ENCODE measurements around the gene ZFP36L1. TPM values are rescaled to one million over a fixed set of nuclear protein-coding genes. Genes with fewer than 3 reads are reported as not detected.

The ZFP36L1 gene
- total RNA-seq, 1 experiment from 2014 or later: 69.5 TPM

DNA sequence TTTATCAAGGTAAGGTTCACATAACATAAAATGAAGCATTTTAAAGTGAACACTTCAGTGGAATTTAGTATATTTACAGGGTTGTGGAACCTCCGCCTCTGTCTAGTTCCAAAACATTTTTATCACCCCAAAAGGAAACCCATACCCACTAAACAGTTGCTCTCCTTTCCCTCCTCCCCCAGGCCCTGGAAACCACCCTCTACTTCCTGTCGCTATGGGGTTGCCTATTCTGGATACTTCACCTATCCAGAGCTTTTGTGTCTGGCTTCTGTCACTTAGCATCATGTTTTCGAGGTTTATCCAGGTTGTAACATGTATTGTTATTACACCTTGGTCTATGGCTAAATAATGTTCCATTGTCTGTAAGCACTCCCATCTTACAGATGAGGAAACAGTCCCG is 27.7 kb upstream of the ZFP36L1 start:
- Histone ChIP-seq H3K4me3 (ENCODE audit: low read depth, low read length, poor library complexity, severe bottlenecking) (no peak overlapping the region), H3K36me3 (ENCODE audit: insufficient read depth, low read length, poor library complexity, severe bottlenecking) (no peaks in the 10 kb centered on the region), H3K4me1 (ENCODE audit: insufficient read depth, low read length, poor library complexity, severe bottlenecking) (peaks cover 9% of the 10 kb centered on the region), H3K27ac (ENCODE audit: low read depth, low read length, poor library complexity, severe bottlenecking) (no peak overlapping the region), H3K9me3 (ENCODE audit: low read depth, low read length, poor library complexity, severe bottlenecking) (no peaks in the 10 kb centered on the region), H3K27me3 (replicated peaks; ENCODE audit: insufficient read depth, low read depth, low read length, poor library complexity) (no peaks in the 10 kb centered on the region)
- no TSS peak for BruUV-seq (replicated peaks)
- intact Hi-C loops (cut with micrococcal nuclease; ENCODE audit: unreplicated experiment): no loop called here
- DNase-seq (ENCODE audit: low spot score): no peak
- POLR2A ChIA-PET (ENCODE audit: low non-redundant PET): no interaction called here
- CTCF ChIA-PET: no interaction called here
- no peak for TF ChIP-seq EZH2 (IDR thresholded peaks at IDR 0.05; ENCODE audit: borderline replicate concordance, low read depth, low read length, poor library complexity, severe bottlenecking)
- TF ChIP-seq, protein P1, sequence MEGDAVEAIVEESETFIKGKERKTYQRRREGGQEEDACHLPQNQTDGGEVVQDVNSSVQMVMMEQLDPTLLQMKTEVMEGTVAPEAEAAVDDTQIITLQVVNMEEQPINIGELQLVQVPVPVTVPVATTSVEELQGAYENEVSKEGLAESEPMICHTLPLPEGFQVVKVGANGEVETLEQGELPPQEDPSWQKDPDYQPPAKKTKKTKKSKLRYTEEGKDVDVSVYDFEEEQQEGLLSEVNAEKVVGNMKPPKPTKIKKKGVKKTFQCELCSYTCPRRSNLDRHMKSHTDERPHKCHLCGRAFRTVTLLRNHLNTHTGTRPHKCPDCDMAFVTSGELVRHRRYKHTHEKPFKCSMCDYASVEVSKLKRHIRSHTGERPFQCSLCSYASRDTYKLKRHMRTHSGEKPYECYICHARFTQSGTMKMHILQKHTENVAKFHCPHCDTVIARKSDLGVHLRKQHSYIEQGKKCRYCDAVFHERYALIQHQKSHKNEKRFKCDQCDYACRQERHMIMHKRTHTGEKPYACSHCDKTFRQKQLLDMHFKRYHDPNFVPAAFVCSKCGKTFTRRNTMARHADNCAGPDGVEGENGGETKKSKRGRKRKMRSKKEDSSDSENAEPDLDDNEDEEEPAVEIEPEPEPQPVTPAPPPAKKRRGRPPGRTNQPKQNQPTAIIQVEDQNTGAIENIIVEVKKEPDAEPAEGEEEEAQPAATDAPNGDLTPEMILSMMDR (conservative IDR thresholded peaks at IDR 0.05; ENCODE audit: low read depth, low read length): no peak

DNA sequence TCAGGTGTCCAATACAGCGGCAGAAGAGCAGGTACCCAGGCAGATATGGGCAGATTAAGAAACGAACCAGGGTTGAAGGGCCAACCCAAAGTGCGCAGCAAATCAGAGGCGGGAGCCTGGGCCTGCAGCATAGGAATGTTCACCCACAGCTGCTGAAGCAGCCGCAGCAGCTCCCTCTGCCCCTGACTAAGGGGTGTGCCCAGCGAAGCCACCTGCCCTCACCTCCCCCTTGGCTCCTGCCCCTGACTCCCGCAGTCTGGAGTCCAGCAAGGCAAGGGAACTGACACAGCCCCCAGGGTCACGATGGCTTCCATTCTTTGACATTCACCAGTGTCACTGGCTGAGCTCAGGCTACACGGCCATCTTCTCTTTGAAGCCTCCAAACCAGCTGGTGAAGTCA is 27.3 kb upstream of the ZFP36L1 start:
- CTCF ChIA-PET: no interaction called here
- no peaks in the 10 kb centered on the region for H3K27me3 ChIP-seq (replicated peaks; ENCODE audit: insufficient read depth, low read depth, low read length, poor library complexity)
- H3K4me1 ChIP-seq (ENCODE audit: insufficient read depth, low read length, poor library complexity, severe bottlenecking): peaks cover 13% of the 10 kb centered on the region
- no peaks in the 10 kb centered on the region for H3K36me3 ChIP-seq (ENCODE audit: insufficient read depth, low read length, poor library complexity, severe bottlenecking)
- no peak overlapping the region for H3K4me3 ChIP-seq (ENCODE audit: low read depth, low read length, poor library complexity, severe bottlenecking)
- intact Hi-C loops (cut with micrococcal nuclease; ENCODE audit: unreplicated experiment): no loop called here
- BruUV-seq (replicated peaks): no TSS peak
- DNase-seq (ENCODE audit: low spot score): no peak
- TF ChIP-seq, protein P1 (conservative IDR thresholded peaks at IDR 0.05; ENCODE audit: low read depth, low read length): no peak
- no peak for TF ChIP-seq EZH2 (IDR thresholded peaks at IDR 0.05; ENCODE audit: borderline replicate concordance, low read depth, low read length, poor library complexity, severe bottlenecking)
- POLR2A ChIA-PET (ENCODE audit: low non-redundant PET): no interaction called here
- H3K27ac ChIP-seq (ENCODE audit: low read depth, low read length, poor library complexity, severe bottlenecking): no peak overlapping the region
- no peaks in the 10 kb centered on the region for H3K9me3 ChIP-seq (ENCODE audit: low read depth, low read length, poor library complexity, severe bottlenecking)

DNA sequence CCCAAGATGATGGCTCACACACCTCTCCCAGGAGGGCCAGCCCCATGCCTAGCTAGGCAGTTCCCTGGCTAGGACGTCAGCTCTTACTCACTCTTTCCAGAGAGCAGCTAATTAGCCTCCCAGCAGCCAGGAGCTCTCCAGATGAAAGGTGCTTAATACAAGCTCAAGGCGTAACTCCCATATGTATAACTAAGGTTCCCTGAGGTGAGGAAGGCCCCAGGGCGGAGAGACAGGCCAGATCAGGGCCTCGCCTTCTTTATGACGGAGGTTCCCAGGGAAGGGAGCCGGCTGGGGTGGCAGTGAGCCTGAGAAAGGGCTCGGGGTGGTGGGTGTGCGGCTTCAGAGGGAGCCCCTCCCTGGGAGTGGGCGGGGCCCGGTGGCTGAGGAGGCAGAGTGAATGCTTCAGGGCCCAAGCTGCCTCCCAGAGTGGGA is 26.4 kb upstream of the ZFP36L1 start:
- H3K27me3 ChIP-seq (replicated peaks; ENCODE audit: insufficient read depth, low read depth, low read length, poor library complexity): no peaks in the 10 kb centered on the region
- H3K4me3 ChIP-seq (ENCODE audit: low read depth, low read length, poor library complexity, severe bottlenecking): no peak overlapping the region
- TF ChIP-seq, protein P1 (conservative IDR thresholded peaks at IDR 0.05; ENCODE audit: low read depth, low read length): no peak
- TF ChIP-seq EZH2 (IDR thresholded peaks at IDR 0.05; ENCODE audit: borderline replicate concordance, low read depth, low read length, poor library complexity, severe bottlenecking): no peak
- no TSS peak for BruUV-seq (replicated peaks)
- no peaks in the 10 kb centered on the region for H3K9me3 ChIP-seq (ENCODE audit: low read depth, low read length, poor library complexity, severe bottlenecking)
- ChIA-PET POLR2A (ENCODE audit: low non-redundant PET) (interaction anchor here (0.6 kb wide), 1 partner anchor 985 kb away, joined by 5 read pairs; no protein-coding TSS in a partner anchor), CTCF (no interaction called here)
- peaks cover 21% of the 10 kb centered on the region for H3K4me1 ChIP-seq (ENCODE audit: insufficient read depth, low read length, poor library complexity, severe bottlenecking)
- intact Hi-C loops (cut with micrococcal nuclease; ENCODE audit: unreplicated experiment): loop anchor here (5.0 to 10.0 kb wide), 2 partner anchors 734 to 982 kb away; no protein-coding TSS in a partner anchor
- no peaks in the 10 kb centered on the region for H3K36me3 ChIP-seq (ENCODE audit: insufficient read depth, low read length, poor library complexity, severe bottlenecking)
- no peak overlapping the region for H3K27ac ChIP-seq (ENCODE audit: low read depth, low read length, poor library complexity, severe bottlenecking)
- no peak for DNase-seq (ENCODE audit: low spot score)
